Bronchial smooth muscle cell (primary cell): ENCODE results near the gene SLC36A4. TPM values are rescaled to one million over a fixed set of nuclear protein-coding genes. Genes with fewer than 3 reads are reported as not detected.

Experiments used
- total RNA-seq: library from RNA; depleted of rRNA; stranded (reverse); fragments of >200 nt; gene quantifications from 2 replicates; pipeline ENCODE4 v1.2.1, GENCODE V29; 2014

The SLC36A4 gene
- total RNA-seq = 5.2 and 5.4 TPM in 2 replicates

DNA sequence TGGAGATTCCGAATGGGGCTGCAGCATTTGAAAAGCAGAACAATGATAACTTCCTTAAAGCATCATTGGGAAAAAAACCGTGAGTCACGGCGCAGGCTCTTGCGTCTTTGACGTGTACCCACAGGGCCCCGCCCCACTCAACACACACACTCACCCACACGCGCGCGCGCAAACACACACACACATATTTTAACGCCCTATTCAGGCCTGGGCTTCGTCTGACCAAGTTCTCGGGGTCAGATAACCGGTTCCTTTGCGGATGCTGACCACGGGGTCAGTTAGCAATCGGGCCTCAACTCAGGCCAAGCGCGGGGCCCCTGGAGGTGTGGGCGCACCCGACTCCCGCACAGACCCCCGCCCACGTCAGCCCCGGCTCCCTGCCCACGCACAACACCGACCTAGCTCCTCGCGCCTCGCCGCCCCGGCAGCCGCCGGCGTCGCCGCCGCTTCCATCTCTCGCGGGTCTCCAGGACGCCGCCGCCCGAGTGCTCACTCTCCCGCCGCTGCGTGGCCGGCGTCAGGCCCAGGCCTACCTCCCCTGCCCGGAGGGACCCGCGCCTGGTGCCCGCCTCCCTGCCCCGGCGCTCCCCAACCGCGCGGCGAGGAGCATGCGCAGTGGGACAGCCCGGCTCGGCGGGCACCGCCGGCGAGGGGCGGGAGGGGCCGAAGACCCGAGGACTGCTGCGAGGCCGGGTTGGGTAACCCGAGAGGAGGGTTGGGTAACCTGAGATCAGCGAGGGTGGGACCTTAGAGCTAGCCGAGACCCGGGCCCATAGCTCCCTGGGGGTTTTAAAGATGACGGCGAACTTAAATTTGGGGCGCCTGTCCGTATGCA is at the start of gene SLC36A4:
SLC36A4 (minus strand) TSS at position 612 of the 835 bp plus-strand sequence; CDS start at position 453, 159 bp downstream.

Other genes starting within 250 kb of the SLC36A4 start
- not detected in 2 replicates for gene MTNR1B, start 228.3 kb downstream of the SLC36A4 start, total RNA-seq
- not detected in 2 replicates for gene DEUP1, start 132.8 kb upstream of the SLC36A4 start, total RNA-seq